ENCODE measurements around the gene NUDT6.

The NUDT6 gene

GRCh38 chr4:122914292-122914904 lies 8.0 kb downstream of the NUDT6 start:
- no peak for DNase-seq (ENCODE audit: low spot score)

GRCh38 chr4:122912810-122913575 lies 9.4 kb downstream of the NUDT6 start:
- no peak for DNase-seq (ENCODE audit: low spot score)

- no peak for DNase-seq (ENCODE audit: low spot score)
Measured at GRCh38 chr4:122911588-122911987, 10.8 kb downstream of the NUDT6 start.

- DNase-seq (ENCODE audit: low spot score), result no peak
Measured at GRCh38 chr4:122909683-122910082, 12.7 kb downstream of the NUDT6 start.

- DNase-seq (ENCODE audit: low spot score), result no peak
Measured at GRCh38 chr4:122908223-122908622, 14.2 kb downstream of the NUDT6 start.

GRCh38 chr4:122906859-122907305 lies 15.5 kb downstream of the NUDT6 start:
- DNase-seq (ENCODE audit: low spot score), result no peak

GRCh38 chr4:122903766-122904288 lies 18.6 kb downstream of the NUDT6 start:
- DNase-seq (ENCODE audit: low spot score), result no peak

- DNase-seq (ENCODE audit: low spot score), result no peak
Measured at GRCh38 chr4:122901247-122902010, 21.0 kb downstream of the NUDT6 start.

GRCh38 chr4:122900314-122900713 lies 22.1 kb downstream of the NUDT6 start:
- no peak for DNase-seq (ENCODE audit: low spot score)

GRCh38 chr4:122899682-122900081 lies 22.7 kb downstream of the NUDT6 start:
- no peak for DNase-seq (ENCODE audit: low spot score)

GRCh38 chr4:122898370-122899150 lies 23.8 kb downstream of the NUDT6 start:
- DNase-seq (ENCODE audit: low spot score), result no peak

GRCh38 chr4:122896270-122896669 lies 26.1 kb downstream of the NUDT6 start:
- no peak for DNase-seq (ENCODE audit: low spot score)

- DNase-seq (ENCODE audit: low spot score), result no peak
Measured at GRCh38 chr4:122895336-122895995, 26.9 kb downstream of the NUDT6 start.

GRCh38 chr4:122894827-122895226 lies 27.6 kb downstream of the NUDT6 start:
- DNase-seq (ENCODE audit: low spot score), result no peak

GRCh38 chr4:122890147-122890795 lies 32.1 kb downstream of the NUDT6 start:
- no peak for DNase-seq (ENCODE audit: low spot score)

- DNase-seq (ENCODE audit: low spot score), result no peak
Measured at GRCh38 chr4:122889726-122890125, 32.7 kb downstream of the NUDT6 start.

GRCh38 chr4:122884499-122884898 lies 37.9 kb downstream of the NUDT6 start:
- no peak for DNase-seq (ENCODE audit: low spot score)

- DNase-seq (ENCODE audit: low spot score), result no peak
Measured at GRCh38 chr4:122882857-122883735, 39.3 kb downstream of the NUDT6 start.

- DNase-seq (ENCODE audit: low spot score), result no peak
Measured at GRCh38 chr4:122879001-122879400, 43.4 kb downstream of the NUDT6 start.

- no peak for DNase-seq (ENCODE audit: low spot score)
Measured at GRCh38 chr4:122876456-122876855, 45.9 kb downstream of the NUDT6 start.

All from HuH-7 (cell line).